Activated CD8-positive, alpha-beta T cell treated with anti-CD3 and anti-CD28 coated beads for 36 hours (primary cell): ENCODE results near the gene ADCY4. TPM values are rescaled to one million over a fixed set of nuclear protein-coding genes. Genes with fewer than 3 reads are reported as not detected.

Source experiments
- ATAC-seq: fragments of 200-7000 bp; cut with Tn5 transposase; one replicate; pipeline ENCODE4 v1.10.0; 2021; ENCODE audit warnings: mild to moderate bottlenecking, moderate library complexity
- CTCF ChIA-PET: fragments of 350-600 bp; sonication (Branson Sonifier 250); formaldehyde crosslinking; loops from one replicate; lab custom pipeline; 2021; ENCODE audit warnings: antibody characterized with exemption; lab: Charles Lee
- POLR2A ChIA-PET: fragments of 350-600 bp; sonication (Branson Sonifier 250); formaldehyde crosslinking; loops from one replicate; lab custom pipeline; 2021; ENCODE audit warnings: antibody characterized with exemption; lab: Charles Lee
- DNase-seq: peaks from one replicate; pipeline ENCODE4 v3.0.0-alpha.2; 2020
- H3K27ac Mint-ChIP-seq: one replicate; pipeline ENCODE4 v1.8.0; 2021; ENCODE audit warnings: mild to moderate bottlenecking, mixed read lengths
- H3K27me3 Mint-ChIP-seq: one replicate; pipeline ENCODE4 v1.8.0; 2021; ENCODE audit warnings: mixed read lengths
- H3K36me3 Mint-ChIP-seq: one replicate; pipeline ENCODE4 v1.8.0; 2021; ENCODE audit warnings: low read depth, mixed read lengths
- H3K4me1 Mint-ChIP-seq: one replicate; pipeline ENCODE4 v1.8.0; 2021; ENCODE audit warnings: low read depth, mixed read lengths
- H3K4me3 Mint-ChIP-seq: one replicate; pipeline ENCODE4 v1.8.0; 2021; ENCODE audit warnings: mild to moderate bottlenecking, moderate library complexity, mixed read lengths
- H3K9me3 Mint-ChIP-seq: one replicate; pipeline ENCODE4 v1.8.0; 2021; ENCODE audit warnings: mixed read lengths
- CTCF ChIP-seq: fragments of 200-600 bp; IDR thresholded peaks from one replicate; pipeline ENCODE4 v1.8.0; 2022; ENCODE audit warnings: antibody characterized with exemption, mild to moderate bottlenecking
- intact Hi-C: fragments of 100-400 bp; cut with micrococcal nuclease; formaldehyde crosslinking; loops from one replicate; pipeline ENCODE4 v1.10.0; 2022
- total RNA-seq, 2 experiments: library from RNA; stranded (reverse); gene quantifications; one replicate each; pipeline ENCODE4 v1.2.3, GENCODE V29; 2021

Gene ADCY4
- total RNA-seq, 2 experiments from 2014 or later: 1.3 to 1.5 TPM

- no peak for TF ChIP-seq CTCF
- Mint-ChIP-seq H3K4me3 (no peak overlapping the region), H3K4me1 (peaks cover 33% of the 10 kb centered on the region), H3K27me3 (no peaks in the 10 kb centered on the region), H3K9me3 (peaks cover 3% of the 10 kb centered on the region), H3K27ac (no peak overlapping the region), H3K36me3 (peaks cover 7% of the 10 kb centered on the region)
- intact Hi-C loops: no loop called here
- no peak for ATAC-seq
- no peak for DNase-seq
- ChIA-PET POLR2A (interaction anchor here (0.9 to 1.6 kb wide), 3 partner anchors 10 to 19 kb away, joined by 3 to 4 read pairs (median 4); no protein-coding TSS in a partner anchor), CTCF (interaction anchor here (1.0 to 8.1 kb wide), 7 partner anchors 9 to 51 kb away, joined by 3 to 85 read pairs (median 9); partner anchors contain the start of genes CIDEB, DHRS1, LTB4R and LTB4R2)
These were observed 52.1 kb downstream of the ADCY4 start for GRCh38 chr14:24282736-24283135.

- H3K4me3 Mint-ChIP-seq: no peak overlapping the region
- H3K27me3 Mint-ChIP-seq: no peaks in the 10 kb centered on the region
- ChIA-PET CTCF (interaction anchor here (1.9 to 8.1 kb wide), 5 partner anchors 8 to 39 kb away, joined by 7 to 85 read pairs (median 47); partner anchors contain the start of genes CIDEB, DHRS1, LTB4R and LTB4R2), POLR2A (interaction anchor here (0.6 to 1.6 kb wide), 4 partner anchors 8 to 39 kb away, joined by 3 to 4 read pairs (median 4); partner anchors contain the start of gene TINF2)
- H3K9me3 Mint-ChIP-seq: peaks cover 3% of the 10 kb centered on the region
- no peak for TF ChIP-seq CTCF
- peaks cover 7% of the 10 kb centered on the region for H3K36me3 Mint-ChIP-seq
- H3K27ac Mint-ChIP-seq: no peak overlapping the region
- intact Hi-C loops: no loop called here
- H3K4me1 Mint-ChIP-seq: peaks cover 44% of the 10 kb centered on the region
- no peak for ATAC-seq
- no peak for DNase-seq
These were observed 53.2 kb downstream of the ADCY4 start for GRCh38 chr14:24281636-24282035.

GRCh38 chr14:24280797-24281460 lies 53.9 kb downstream of the ADCY4 start:
- no peak overlapping the region for H3K4me3 Mint-ChIP-seq
- no peak overlapping the region for H3K27ac Mint-ChIP-seq
- TF ChIP-seq CTCF: no peak
- DNase-seq (no peak), ATAC-seq (no peak)
- POLR2A ChIA-PET: interaction anchor here (0.8 to 3.3 kb wide), 5 partner anchors 8 to 68 kb away, joined by 3 to 14 read pairs (median 4); partner anchors contain the start of genes CHMP4A, DHRS1 and NOP9
- no peaks in the 10 kb centered on the region for H3K27me3 Mint-ChIP-seq
- H3K4me1 Mint-ChIP-seq: peaks cover 45% of the 10 kb centered on the region
- H3K9me3 Mint-ChIP-seq: peaks cover 3% of the 10 kb centered on the region
- peaks cover 7% of the 10 kb centered on the region for H3K36me3 Mint-ChIP-seq
- CTCF ChIA-PET: interaction anchor here (1.1 to 8.1 kb wide), 10 partner anchors 10 to 191 kb away, joined by 3 to 85 read pairs (median 10); partner anchors contain the start of genes CIDEB, DHRS1, IRF9 and KHNYN
- intact Hi-C loops: no loop called here

- Mint-ChIP-seq H3K4me3 (no peak overlapping the region), H3K27me3 (no peaks in the 10 kb centered on the region), H3K27ac (peak overlapping the region; percentile 77), H3K4me1 (peaks cover 44% of the 10 kb centered on the region), H3K36me3 (peaks cover 7% of the 10 kb centered on the region), H3K9me3 (peaks cover 3% of the 10 kb centered on the region)
- intact Hi-C loops: no loop called here
- peak; percentile 76 for DNase-seq
- CTCF ChIA-PET: interaction anchor here (1.1 to 8.1 kb wide), 11 partner anchors 9 to 151 kb away, joined by 3 to 85 read pairs (median 9); partner anchors contain the start of genes CIDEB, DHRS1, IRF9 and KHNYN
- POLR2A ChIA-PET: interaction anchor here (1.0 to 3.3 kb wide), 6 partner anchors 9 to 67 kb away, joined by 3 to 14 read pairs (median 4); partner anchors contain the start of genes CHMP4A, DHRS1 and NOP9
- ATAC-seq: peak; percentile 88
- peak; percentile 53 for TF ChIP-seq CTCF
These were observed 55.3 kb downstream of the ADCY4 start for GRCh38 chr14:24279301-24280186.
